Loucy (cell line): Measurements from ENCODE around the gene CYB5R3.

Source experiments
- H2AFZ ChIP-seq: fragments of 200-600 bp; sonication (generic); 2 replicates; pipeline ENCODE4 v1.6.0; 2016; ENCODE audit warnings: antibody characterized with exemption, mild to moderate bottlenecking, low read length, moderate library complexity
- H3F3A ChIP-seq: fragments of 200-600 bp; 2 replicates; pipeline ENCODE4 v1.6.0; 2016; ENCODE audit warnings: antibody characterized with exemption, low read depth, mild to moderate bottlenecking
- H3K27me3 ChIP-seq: fragments of 200-600 bp; sonication (generic); 2 replicates; pipeline ENCODE4 v1.6.1; 2014; ENCODE audit warnings: low read length, mild to moderate bottlenecking; ENCODE audit not compliant: insufficient read depth, poor library complexity, severe bottlenecking
- H3K36me3 ChIP-seq: fragments of 200-600 bp; sonication (generic); 2 replicates; pipeline ENCODE4 v1.6.1; 2016; ENCODE audit warnings: low read length; ENCODE audit not compliant: insufficient read depth
- H3K4me1 ChIP-seq: fragments of 200-600 bp; sonication (generic); 2 replicates; pipeline ENCODE4 v1.5.1; 2014; ENCODE audit warnings: low read length, mild to moderate bottlenecking; ENCODE audit not compliant: insufficient read depth, poor library complexity, severe bottlenecking
- H3K4me2 ChIP-seq: fragments of 200-600 bp; sonication (generic); 2 replicates; pipeline ENCODE4 v1.6.0; 2014; ENCODE audit warnings: antibody characterized with exemption, low read length, low read depth, mild to moderate bottlenecking; ENCODE audit not compliant: poor library complexity, severe bottlenecking
- H3K4me3 ChIP-seq: fragments of 200-600 bp; sonication (generic); 2 replicates; pipeline ENCODE4 v1.5.1; 2014; ENCODE audit warnings: low read length, mild to moderate bottlenecking, mixed read lengths; ENCODE audit not compliant: poor library complexity, severe bottlenecking
- H3K79me2 ChIP-seq: fragments of 200-600 bp; sonication (generic); 2 replicates; pipeline ENCODE4 v1.6.1; 2014; ENCODE audit warnings: low read length; ENCODE audit not compliant: insufficient read depth
- H3K9ac ChIP-seq: fragments of 200-600 bp; sonication (generic); 2 replicates; pipeline ENCODE4 v1.6.0; 2014; ENCODE audit warnings: mild to moderate bottlenecking, low read depth, low read length, moderate library complexity; ENCODE audit not compliant: poor library complexity, severe bottlenecking
- H3K9me2 ChIP-seq: fragments of 200-600 bp; sonication (generic); replicated peaks from 2 replicates; pipeline ENCODE4 v1.6.1; 2016; ENCODE audit warnings: low read depth, low read length, mixed read lengths
- H3K9me3 ChIP-seq: fragments of 200-600 bp; sonication (generic); 2 replicates; pipeline ENCODE4 v1.6.1; 2014; ENCODE audit warnings: mild to moderate bottlenecking, antibody characterized with exemption, low read length, low read depth; ENCODE audit not compliant: insufficient read depth
- H4K20me1 ChIP-seq: fragments of 200-600 bp; sonication (generic); 2 replicates; pipeline ENCODE4 v1.6.0; 2014; ENCODE audit warnings: antibody characterized with exemption, low read length, mild to moderate bottlenecking; ENCODE audit not compliant: insufficient read depth, poor library complexity, severe bottlenecking
- CTCF ChIP-seq: fragments of 200-600 bp; sonication (generic); conservative IDR thresholded peaks from 2 replicates; pipeline ENCODE4 v1.5.1; 2014; ENCODE audit warnings: mild to moderate bottlenecking, antibody characterized with exemption, low read length
- EZH2phosphoT487 ChIP-seq: fragments of 200-600 bp; IDR thresholded peaks from 2 replicates; pipeline ENCODE4 v1.6.1; 2018; ENCODE audit warnings: antibody characterized with exemption, mild to moderate bottlenecking, moderate library complexity, borderline replicate concordance

The CYB5R3 gene

GRCh38 chr22:42615092-42615859 is 33.9 kb downstream of the CYB5R3 start:
- Histone ChIP-seq H3K9ac (peak overlapping the region; percentile 98), H4K20me1 (peaks cover 29% of the 10 kb centered on the region), H3K4me1 (peaks cover 35% of the 10 kb centered on the region), H3K27me3 (no peaks in the 10 kb centered on the region), H3F3A (peaks cover 7% of the 10 kb centered on the region), H3K9me3 (no peaks in the 10 kb centered on the region), H3K79me2 (peaks cover 41% of the 10 kb centered on the region), H3K36me3 (peaks cover 3% of the 10 kb centered on the region; the same call in 1 of the 2 replicates), H2AFZ (peak overlapping the region; percentile 80; the same call in 1 of the 2 replicates), H3K9me2 (no peaks in the 10 kb centered on the region), H3K4me3 (peak overlapping the region; percentile 98), H3K4me2 (peak overlapping the region; percentile 71)
- TF ChIP-seq EZH2phosphoT487: no peak
- no peak for TF ChIP-seq CTCF

- TF ChIP-seq EZH2phosphoT487 (no peak), CTCF (peak; percentile 14; the same call in 1 of the 2 replicates)
- peak within 1 kb of the TSS; percentile 98 for H3K4me3 ChIP-seq
- H3K27me3 ChIP-seq: no peaks in the 10 kb centered on the region
- peaks cover 49% of the 10 kb centered on the region for H3K79me2 ChIP-seq
- no peaks in the 10 kb centered on the region for H3K9me3 ChIP-seq
- peaks cover 37% of the 10 kb centered on the region for H3K4me1 ChIP-seq
- peak within 1 kb of the TSS; percentile 80 for H3K4me2 ChIP-seq
- H3F3A ChIP-seq: peaks cover 7% of the 10 kb centered on the region
- peaks cover 3% of the 10 kb centered on the region; the same call in 1 of the 2 replicates for H3K36me3 ChIP-seq
- H4K20me1 ChIP-seq: peaks cover 33% of the 10 kb centered on the region
- H2AFZ ChIP-seq: peak within 1 kb of the TSS; percentile 80
- peak within 1 kb of the TSS; percentile 98 for H3K9ac ChIP-seq
- no peaks in the 10 kb centered on the region for H3K9me2 ChIP-seq
These were observed 34.7 kb downstream of the CYB5R3 start, which contains the start of gene POLDIP3 for GRCh38 chr22:42614312-42615091. POLDIP3 (minus strand) TSS chr22:42614883; CDS start chr22:42614857, 26 bp downstream.

- Histone ChIP-seq H3K79me2 (peaks cover 55% of the 10 kb centered on the region), H2AFZ (peak overlapping the region; percentile 80), H3K36me3 (peaks cover under 1% of the 10 kb centered on the region; the same call in 1 of the 2 replicates), H3K9me3 (no peaks in the 10 kb centered on the region), H4K20me1 (peaks cover 40% of the 10 kb centered on the region), H3F3A (peaks cover 7% of the 10 kb centered on the region), H3K27me3 (no peaks in the 10 kb centered on the region), H3K4me3 (peak overlapping the region; percentile 98), H3K4me2 (peak overlapping the region; percentile 80), H3K4me1 (peaks cover 42% of the 10 kb centered on the region), H3K9me2 (no peaks in the 10 kb centered on the region), H3K9ac (peak overlapping the region; percentile 98)
- TF ChIP-seq EZH2phosphoT487: no peak
- TF ChIP-seq CTCF: no peak
These were observed 35.3 kb downstream of the CYB5R3 start for GRCh38 chr22:42613872-42614301.
